GM23338 (cell line): ENCODE results near the gene SGMS2. TPM values are rescaled to one million over a fixed set of nuclear protein-coding genes. Genes with fewer than 3 reads are reported as not detected.

Experiments used
- ATAC-seq: fragments of 200-7000 bp; cut with Tn5 transposase; 3 replicates; pipeline ENCODE4 v1.9.1; 2020
- DNase-seq: peaks from one replicate; pipeline ENCODE4 v3.0.0-alpha.2; 2015; ENCODE audit warnings: low spot score
- H2AFZ ChIP-seq: fragments of 200-600 bp; sonication (generic); 2 replicates; pipeline ENCODE4 v1.8.0; 2016; ENCODE audit warnings: antibody characterized with exemption, mild to moderate bottlenecking, moderate library complexity
- H3F3A ChIP-seq: fragments of 200-600 bp; sonication (generic); replicated peaks from 2 replicates; pipeline ENCODE4 v1.8.0; 2017; ENCODE audit warnings: antibody characterized with exemption, mixed run types, low read depth
- H3K27ac ChIP-seq: fragments of 200-600 bp; sonication (generic); 2 replicates; pipeline ENCODE4 v1.6.1; 2016; ENCODE audit warnings: low read depth
- H3K27me3 ChIP-seq: fragments of 200-600 bp; sonication (generic); 2 replicates; pipeline ENCODE4 v1.8.0; 2016; ENCODE audit warnings: mild to moderate bottlenecking, mixed run types, moderate library complexity; ENCODE audit not compliant: insufficient read depth
- H3K36me3 ChIP-seq: fragments of 200-600 bp; sonication (generic); 2 replicates; pipeline ENCODE4 v1.8.0; 2016; ENCODE audit warnings: mild to moderate bottlenecking; ENCODE audit not compliant: insufficient read depth
- H3K4me1 ChIP-seq: fragments of 200-600 bp; sonication (generic); 2 replicates; pipeline ENCODE4 v1.8.0; 2016; ENCODE audit warnings: mild to moderate bottlenecking, moderate library complexity; ENCODE audit not compliant: insufficient read depth
- H3K4me2 ChIP-seq: fragments of 200-600 bp; sonication (generic); 2 replicates; pipeline ENCODE4 v1.7.1; 2017; ENCODE audit warnings: mixed run types
- H3K4me3 ChIP-seq: fragments of 200-600 bp; sonication (generic); 2 replicates; pipeline ENCODE4 v1.6.1; 2016; ENCODE audit warnings: mixed run types
- H3K79me2 ChIP-seq: fragments of 200-600 bp; sonication (generic); replicated peaks from 2 replicates; pipeline ENCODE4 v1.8.0; 2017; ENCODE audit warnings: mild to moderate bottlenecking; ENCODE audit not compliant: insufficient read depth
- H3K9me2 ChIP-seq: fragments of 200-600 bp; sonication (generic); 2 replicates; pipeline ENCODE4 v1.8.0; 2017; ENCODE audit not compliant: insufficient read depth
- H4K20me1 ChIP-seq: fragments of 200-600 bp; sonication (generic); replicated peaks from 2 replicates; pipeline ENCODE4 v1.8.0; 2017; ENCODE audit warnings: mild to moderate bottlenecking; ENCODE audit not compliant: insufficient read depth
- H3K27ac Mint-ChIP-seq: 2 replicates; pipeline ENCODE4 v1.8.0; 2020; ENCODE audit warnings: inconsistent platforms, mild to moderate bottlenecking, moderate library complexity, mixed read lengths
- H3K27me3 Mint-ChIP-seq: 3 replicates; pipeline ENCODE4 v1.8.0; 2022; ENCODE audit warnings: low read depth, mild to moderate bottlenecking, moderate library complexity, mixed read lengths, inconsistent platforms; ENCODE audit not compliant: insufficient read depth, poor library complexity
- H3K36me3 Mint-ChIP-seq: 3 replicates; pipeline ENCODE4 v1.8.0; 2021; ENCODE audit warnings: low read depth, mild to moderate bottlenecking, inconsistent platforms, moderate library complexity, mixed read lengths
- H3K4me1 Mint-ChIP-seq: 3 replicates; pipeline ENCODE4 v1.8.0; 2020; ENCODE audit warnings: mild to moderate bottlenecking, inconsistent platforms, mixed read lengths
- H3K4me3 Mint-ChIP-seq: 3 replicates; pipeline ENCODE4 v1.8.0; 2021; ENCODE audit warnings: moderate library complexity, mild to moderate bottlenecking, inconsistent platforms, mixed read lengths
- H3K9me3 Mint-ChIP-seq: 3 replicates; pipeline ENCODE4 v1.8.0; 2020; ENCODE audit warnings: moderate library complexity, mild to moderate bottlenecking, inconsistent platforms, mixed read lengths
- CREB1 ChIP-seq: fragments of 250-450 bp; sonication (Bioruptor Pico); IDR thresholded peaks from 2 replicates; pipeline ENCODE4 v1.5.0; 2020; ENCODE audit warnings: low read depth, mild to moderate bottlenecking, moderate library complexity
- EZH2 ChIP-seq: fragments of 200-600 bp; sonication (generic); IDR thresholded peaks from one replicate; pipeline ENCODE4 v1.8.0; 2017; ENCODE audit warnings: antibody characterized with exemption, mild to moderate bottlenecking, low read depth; ENCODE audit not compliant: unreplicated experiment
- EZH2phosphoT487 ChIP-seq: fragments of 200-600 bp; sonication (generic); IDR thresholded peaks from one replicate; pipeline ENCODE4 v1.8.1; 2018; ENCODE audit warnings: antibody characterized with exemption; ENCODE audit not compliant: unreplicated experiment
- JUNB ChIP-seq: IDR thresholded peaks from one replicate; pipeline ENCODE4 v1.6.1; 2016; ENCODE audit warnings: antibody characterized with exemption; ENCODE audit not compliant: unreplicated experiment
- NANOG ChIP-seq: IDR thresholded peaks from 2 replicates; pipeline ENCODE4 v1.6.1; 2016; ENCODE audit warnings: antibody characterized with exemption, borderline replicate concordance
- POLR2AphosphoS5 ChIP-seq: IDR thresholded peaks from 2 replicates; pipeline ENCODE4 v1.6.1; 2016; ENCODE audit warnings: antibody characterized with exemption, low read depth
- STAT1 ChIP-seq: IDR thresholded peaks from one replicate; pipeline ENCODE4 v1.6.1; 2016; ENCODE audit warnings: antibody characterized with exemption; ENCODE audit not compliant: unreplicated experiment
- ZNF331 ChIP-seq: fragments of 250-450 bp; sonication (Bioruptor Pico); IDR thresholded peaks from 2 replicates; pipeline ENCODE4 v1.5.0; 2020; ENCODE audit warnings: low read depth, mild to moderate bottlenecking, moderate library complexity
- polyA plus RNA-seq: library from polyadenylated mRNA; unstranded; fragments of >200 nt; fragmentation: Nextera tagmentation; extraction: Ambion mirVana; gene quantifications from 2 replicates; pipeline ENCODE4 v1.2.1, GENCODE V29; 2016
- total RNA-seq: library from RNA; depleted of rRNA; stranded (reverse); fragments of >200 nt; shearing (Covaris generic); gene quantifications from 2 replicates; pipeline ENCODE4 v1.2.3, GENCODE V29; 2014
- TF ChIP-seq, protein P1 (sequence below): fragments of 250-450 bp; sonication (Bioruptor Pico); IDR thresholded peaks from 2 replicates; pipeline ENCODE4 v1.5.0; 2020; ENCODE audit warnings: mild to moderate bottlenecking, moderate library complexity
- TF ChIP-seq, protein P2 (sequence below), 2 experiments: fragments of 200-600 bp in 1 of 2; sonication (generic) in 1 of 2; conservative IDR thresholded peaks; 2 replicates each; pipeline versions ENCODE4 v1.5.1 to v1.6.1; 2016 to 2017; ENCODE audit warnings: antibody characterized with exemption in 2 of 2, low read depth in 2 of 2, mild to moderate bottlenecking in 2 of 2, moderate library complexity in 1 of 2
- TF ChIP-seq, protein P3 (sequence below): IDR thresholded peaks from 2 replicates; pipeline ENCODE4 v1.6.1; 2016; ENCODE audit warnings: antibody characterized with exemption

The SGMS2 gene
- total and polyA plus RNA-seq, 2 experiments from 2014 or later = 0.35 to 1.1 TPM

DNA sequence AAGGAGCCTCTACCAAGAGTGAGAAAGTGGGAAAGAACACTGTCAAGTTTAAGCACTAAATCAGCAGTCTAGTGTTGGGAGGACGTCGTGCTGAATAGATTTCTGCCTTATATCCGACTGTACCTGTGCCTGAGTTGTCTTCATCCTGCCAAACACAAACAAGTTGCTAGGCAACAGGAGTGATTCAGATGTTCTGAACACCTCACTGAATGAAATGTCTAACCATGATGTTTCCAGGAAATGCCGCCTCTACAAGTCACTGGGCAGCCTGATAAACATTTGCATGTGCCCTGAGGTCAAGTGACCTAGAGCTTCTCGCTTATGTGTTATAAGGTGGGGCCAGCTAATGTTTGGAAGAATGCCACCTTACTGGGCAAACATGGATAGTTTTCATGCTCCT, 37.9 kb downstream of the SGMS2 start (continued):
- TF ChIP-seq EZH2 = no peak
- TF ChIP-seq EZH2phosphoT487 = no peak
- TF ChIP-seq STAT1 = no peak
- TF ChIP-seq NANOG = no peak

DNA sequence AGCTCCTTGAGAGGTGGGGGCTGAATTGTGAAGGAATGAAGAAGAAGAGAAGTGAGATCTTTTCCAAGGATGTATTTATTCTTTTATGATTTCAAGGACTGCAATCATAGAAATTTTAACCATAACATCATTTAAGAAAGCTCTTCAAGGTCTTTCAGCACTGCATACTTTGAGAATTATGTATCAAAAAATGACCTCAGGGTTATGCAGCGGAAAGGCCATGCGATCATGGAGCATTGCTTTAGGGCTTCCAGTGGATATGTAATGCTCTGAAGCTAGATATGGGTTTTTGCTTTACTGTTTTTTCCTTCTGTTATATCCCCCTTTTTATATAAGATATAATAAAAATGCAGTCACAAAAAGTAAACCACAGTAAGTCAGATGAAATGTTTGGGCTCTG, 38.7 kb downstream of the SGMS2 start:
- 0 out of 2 replicates have a peak, but pooled peaks cover 3% of the 10 kb centered on the region for H3K9me2 ChIP-seq
- no peak overlapping the region for H3K4me3 Mint-ChIP-seq
- no peak overlapping the region for H3K27ac ChIP-seq

DNA sequence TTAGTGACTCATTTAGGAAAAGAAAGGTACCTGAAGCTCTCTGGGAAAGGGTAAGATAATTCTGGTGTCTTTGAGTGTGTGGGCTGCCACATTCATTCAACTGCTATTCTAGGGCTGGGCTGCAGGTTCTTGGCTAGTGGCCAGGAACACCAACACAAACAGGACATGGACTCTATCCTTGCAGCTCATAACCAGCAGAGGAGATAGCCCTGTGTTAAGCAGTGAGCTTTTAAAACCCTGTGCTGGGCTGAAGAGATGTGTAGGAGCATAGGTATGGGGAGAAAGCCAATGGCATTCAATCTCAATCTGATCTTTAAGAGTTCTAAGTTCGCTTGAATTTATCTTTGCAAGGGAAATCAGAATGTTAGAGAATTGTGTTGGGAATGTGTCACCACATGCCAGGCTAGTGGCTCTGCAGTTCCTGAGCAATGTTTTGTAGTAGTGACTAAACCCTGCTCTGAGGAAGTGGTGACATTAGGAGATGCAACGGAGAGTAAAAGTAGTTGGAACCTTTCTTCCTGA, 39.2 kb downstream of the SGMS2 start:
- Histone ChIP-seq H3K4me2 (no peak overlapping the region), H2AFZ (no peak overlapping the region), H3K27ac (no peak overlapping the region), H3K9me2 (0 out of 2 replicates have a peak, but pooled peaks cover 3% of the 10 kb centered on the region), H3K27me3 (no peaks in the 10 kb centered on the region), H3K4me1 (peaks cover 12% of the 10 kb centered on the region), H3K36me3 (no peaks in the 10 kb centered on the region), H3K79me2 (no peaks in the 10 kb centered on the region), H3K4me3 (no peak overlapping the region), H4K20me1 (no peaks in the 10 kb centered on the region), H3F3A (no peaks in the 10 kb centered on the region)
- H3K4me3 Mint-ChIP-seq = no peak overlapping the region
- DNase-seq (no peak), ATAC-seq (no peak)
- no peaks in the 10 kb centered on the region for H3K9me3 Mint-ChIP-seq
- H3K4me1 Mint-ChIP-seq = peaks cover 13% of the 10 kb centered on the region; the same call in 2 of the 3 replicates
- no peak overlapping the region for H3K27ac Mint-ChIP-seq
- no peaks in the 10 kb centered on the region for H3K36me3 Mint-ChIP-seq
- peaks cover under 1% of the 10 kb centered on the region for H3K27me3 Mint-ChIP-seq
- TF ChIP-seq JUNB (no peak), CREB1 (no peak), STAT1 (no peak)
- TF ChIP-seq, protein P1, sequence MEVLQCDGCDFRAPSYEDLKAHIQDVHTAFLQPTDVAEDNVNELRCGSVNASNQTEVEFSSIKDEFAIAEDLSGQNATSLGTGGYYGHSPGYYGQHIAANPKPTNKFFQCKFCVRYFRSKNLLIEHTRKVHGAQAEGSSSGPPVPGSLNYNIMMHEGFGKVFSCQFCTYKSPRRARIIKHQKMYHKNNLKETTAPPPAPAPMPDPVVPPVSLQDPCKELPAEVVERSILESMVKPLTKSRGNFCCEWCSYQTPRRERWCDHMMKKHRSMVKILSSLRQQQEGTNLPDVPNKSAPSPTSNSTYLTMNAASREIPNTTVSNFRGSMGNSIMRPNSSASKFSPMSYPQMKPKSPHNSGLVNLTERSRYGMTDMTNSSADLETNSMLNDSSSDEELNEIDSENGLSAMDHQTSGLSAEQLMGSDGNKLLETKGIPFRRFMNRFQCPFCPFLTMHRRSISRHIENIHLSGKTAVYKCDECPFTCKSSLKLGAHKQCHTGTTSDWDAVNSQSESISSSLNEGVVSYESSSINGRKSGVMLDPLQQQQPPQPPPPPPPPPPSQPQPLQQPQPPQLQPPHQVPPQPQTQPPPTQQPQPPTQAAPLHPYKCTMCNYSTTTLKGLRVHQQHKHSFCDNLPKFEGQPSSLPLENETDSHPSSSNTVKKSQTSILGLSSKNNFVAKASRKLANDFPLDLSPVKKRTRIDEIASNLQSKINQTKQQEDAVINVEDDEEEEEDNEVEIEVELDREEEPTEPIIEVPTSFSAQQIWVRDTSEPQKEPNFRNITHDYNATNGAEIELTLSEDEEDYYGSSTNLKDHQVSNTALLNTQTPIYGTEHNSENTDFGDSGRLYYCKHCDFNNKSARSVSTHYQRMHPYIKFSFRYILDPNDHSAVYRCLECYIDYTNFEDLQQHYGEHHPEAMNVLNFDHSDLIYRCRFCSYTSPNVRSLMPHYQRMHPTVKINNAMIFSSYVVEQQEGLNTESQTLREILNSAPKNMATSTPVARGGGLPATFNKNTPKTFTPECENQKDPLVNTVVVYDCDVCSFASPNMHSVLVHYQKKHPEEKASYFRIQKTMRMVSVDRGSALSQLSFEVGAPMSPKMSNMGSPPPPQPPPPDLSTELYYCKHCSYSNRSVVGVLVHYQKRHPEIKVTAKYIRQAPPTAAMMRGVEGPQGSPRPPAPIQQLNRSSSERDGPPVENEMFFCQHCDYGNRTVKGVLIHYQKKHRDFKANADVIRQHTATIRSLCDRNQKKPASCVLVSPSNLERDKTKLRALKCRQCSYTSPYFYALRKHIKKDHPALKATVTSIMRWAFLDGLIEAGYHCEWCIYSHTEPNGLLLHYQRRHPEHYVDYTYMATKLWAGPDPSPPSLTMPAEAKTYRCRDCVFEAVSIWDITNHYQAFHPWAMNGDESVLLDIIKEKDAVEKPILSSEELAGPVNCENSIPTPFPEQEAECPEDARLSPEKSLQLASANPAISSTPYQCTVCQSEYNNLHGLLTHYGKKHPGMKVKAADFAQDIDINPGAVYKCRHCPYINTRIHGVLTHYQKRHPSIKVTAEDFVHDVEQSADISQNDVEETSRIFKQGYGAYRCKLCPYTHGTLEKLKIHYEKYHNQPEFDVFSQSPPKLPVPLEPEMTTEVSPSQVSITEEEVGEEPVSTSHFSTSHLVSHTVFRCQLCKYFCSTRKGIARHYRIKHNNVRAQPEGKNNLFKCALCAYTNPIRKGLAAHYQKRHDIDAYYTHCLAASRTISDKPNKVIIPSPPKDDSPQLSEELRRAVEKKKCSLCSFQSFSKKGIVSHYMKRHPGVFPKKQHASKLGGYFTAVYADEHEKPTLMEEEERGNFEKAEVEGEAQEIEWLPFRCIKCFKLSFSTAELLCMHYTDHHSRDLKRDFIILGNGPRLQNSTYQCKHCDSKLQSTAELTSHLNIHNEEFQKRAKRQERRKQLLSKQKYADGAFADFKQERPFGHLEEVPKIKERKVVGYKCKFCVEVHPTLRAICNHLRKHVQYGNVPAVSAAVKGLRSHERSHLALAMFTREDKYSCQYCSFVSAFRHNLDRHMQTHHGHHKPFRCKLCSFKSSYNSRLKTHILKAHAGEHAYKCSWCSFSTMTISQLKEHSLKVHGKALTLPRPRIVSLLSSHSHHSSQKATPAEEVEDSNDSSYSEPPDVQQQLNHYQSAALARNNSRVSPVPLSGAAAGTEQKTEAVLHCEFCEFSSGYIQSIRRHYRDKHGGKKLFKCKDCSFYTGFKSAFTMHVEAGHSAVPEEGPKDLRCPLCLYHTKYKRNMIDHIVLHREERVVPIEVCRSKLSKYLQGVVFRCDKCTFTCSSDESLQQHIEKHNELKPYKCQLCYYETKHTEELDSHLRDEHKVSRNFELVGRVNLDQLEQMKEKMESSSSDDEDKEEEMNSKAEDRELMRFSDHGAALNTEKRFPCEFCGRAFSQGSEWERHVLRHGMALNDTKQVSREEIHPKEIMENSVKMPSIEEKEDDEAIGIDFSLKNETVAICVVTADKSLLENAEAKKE (CRISPR knock-in tag) = no peak
- TF ChIP-seq, protein P2, sequence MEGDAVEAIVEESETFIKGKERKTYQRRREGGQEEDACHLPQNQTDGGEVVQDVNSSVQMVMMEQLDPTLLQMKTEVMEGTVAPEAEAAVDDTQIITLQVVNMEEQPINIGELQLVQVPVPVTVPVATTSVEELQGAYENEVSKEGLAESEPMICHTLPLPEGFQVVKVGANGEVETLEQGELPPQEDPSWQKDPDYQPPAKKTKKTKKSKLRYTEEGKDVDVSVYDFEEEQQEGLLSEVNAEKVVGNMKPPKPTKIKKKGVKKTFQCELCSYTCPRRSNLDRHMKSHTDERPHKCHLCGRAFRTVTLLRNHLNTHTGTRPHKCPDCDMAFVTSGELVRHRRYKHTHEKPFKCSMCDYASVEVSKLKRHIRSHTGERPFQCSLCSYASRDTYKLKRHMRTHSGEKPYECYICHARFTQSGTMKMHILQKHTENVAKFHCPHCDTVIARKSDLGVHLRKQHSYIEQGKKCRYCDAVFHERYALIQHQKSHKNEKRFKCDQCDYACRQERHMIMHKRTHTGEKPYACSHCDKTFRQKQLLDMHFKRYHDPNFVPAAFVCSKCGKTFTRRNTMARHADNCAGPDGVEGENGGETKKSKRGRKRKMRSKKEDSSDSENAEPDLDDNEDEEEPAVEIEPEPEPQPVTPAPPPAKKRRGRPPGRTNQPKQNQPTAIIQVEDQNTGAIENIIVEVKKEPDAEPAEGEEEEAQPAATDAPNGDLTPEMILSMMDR (conservative IDR thresholded peaks at IDR 0.05; ENCODE audit: low read depth in 2 of 2) = no peak

More for the DNA sequence above, 38.7 kb downstream of the SGMS2 start:
- Histone ChIP-seq H3K4me2 (no peak overlapping the region), H3K27me3 (no peaks in the 10 kb centered on the region), H3K36me3 (no peaks in the 10 kb centered on the region), H4K20me1 (no peaks in the 10 kb centered on the region), H3K4me3 (no peak overlapping the region), H3K4me1 (peaks cover 17% of the 10 kb centered on the region), H2AFZ (no peak overlapping the region), H3K79me2 (no peaks in the 10 kb centered on the region), H3F3A (no peaks in the 10 kb centered on the region)
- no peak for TF ChIP-seq ZNF331 (CRISPR knock-in tag)
- no peak for TF ChIP-seq EZH2
- no peak for TF ChIP-seq STAT1
- TF ChIP-seq CREB1 = no peak
- TF ChIP-seq NANOG = no peak
- TF ChIP-seq, protein P3, sequence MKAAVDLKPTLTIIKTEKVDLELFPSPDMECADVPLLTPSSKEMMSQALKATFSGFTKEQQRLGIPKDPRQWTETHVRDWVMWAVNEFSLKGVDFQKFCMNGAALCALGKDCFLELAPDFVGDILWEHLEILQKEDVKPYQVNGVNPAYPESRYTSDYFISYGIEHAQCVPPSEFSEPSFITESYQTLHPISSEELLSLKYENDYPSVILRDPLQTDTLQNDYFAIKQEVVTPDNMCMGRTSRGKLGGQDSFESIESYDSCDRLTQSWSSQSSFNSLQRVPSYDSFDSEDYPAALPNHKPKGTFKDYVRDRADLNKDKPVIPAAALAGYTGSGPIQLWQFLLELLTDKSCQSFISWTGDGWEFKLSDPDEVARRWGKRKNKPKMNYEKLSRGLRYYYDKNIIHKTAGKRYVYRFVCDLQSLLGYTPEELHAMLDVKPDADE = no peak
- no peak for TF ChIP-seq POLR2AphosphoS5
- Mint-ChIP-seq H3K27me3 (no peaks in the 10 kb centered on the region), H3K36me3 (no peaks in the 10 kb centered on the region), H3K9me3 (no peaks in the 10 kb centered on the region), H3K27ac (no peak overlapping the region), H3K4me1 (peaks cover 16% of the 10 kb centered on the region; the same call in 2 of the 3 replicates)
- DNase-seq (no peak), ATAC-seq (no peak)
